GM21423 (cell line): ENCODE results near the gene SMIM1.

ENCODE experiments used
- ATAC-seq: cut with Tn5 transposase; IDR thresholded peaks from one replicate; pipeline ENCODE4 v1.9.1; 2021; ENCODE audit warnings: mild to moderate bottlenecking, moderate library complexity; ENCODE audit not compliant: unreplicated experiment

Gene SMIM1

DNA sequence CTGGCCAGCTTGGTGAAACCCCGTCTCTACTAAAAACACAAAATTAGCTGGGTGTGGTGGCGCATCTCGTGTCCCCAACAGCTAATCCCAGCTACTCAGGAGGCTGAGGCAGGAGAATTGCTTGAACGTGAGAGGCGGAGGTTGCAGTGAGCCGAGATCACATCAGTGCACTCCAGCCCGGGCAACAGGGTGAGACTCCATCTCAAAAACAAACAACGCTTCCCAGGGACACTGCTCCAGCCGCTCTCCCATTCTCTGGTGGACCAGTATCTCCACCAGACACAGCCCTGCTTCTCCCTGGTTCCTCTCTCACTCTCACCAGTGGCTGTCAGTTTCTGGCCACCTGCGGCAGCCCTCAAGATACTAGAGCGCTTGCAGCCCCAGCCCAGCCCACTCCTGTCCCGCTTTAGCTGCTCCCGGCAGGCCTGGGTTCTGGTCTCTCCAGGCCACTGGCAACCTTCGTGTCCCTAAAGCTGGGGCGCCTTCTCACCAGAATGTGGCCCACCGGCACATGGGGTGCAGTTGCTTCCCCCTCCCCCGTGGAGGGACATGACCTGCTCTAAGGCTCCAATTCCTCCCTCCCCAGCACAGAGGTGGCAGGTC is 44.7 kb downstream of the SMIM1 start:
- ATAC-seq = no peak

DNA sequence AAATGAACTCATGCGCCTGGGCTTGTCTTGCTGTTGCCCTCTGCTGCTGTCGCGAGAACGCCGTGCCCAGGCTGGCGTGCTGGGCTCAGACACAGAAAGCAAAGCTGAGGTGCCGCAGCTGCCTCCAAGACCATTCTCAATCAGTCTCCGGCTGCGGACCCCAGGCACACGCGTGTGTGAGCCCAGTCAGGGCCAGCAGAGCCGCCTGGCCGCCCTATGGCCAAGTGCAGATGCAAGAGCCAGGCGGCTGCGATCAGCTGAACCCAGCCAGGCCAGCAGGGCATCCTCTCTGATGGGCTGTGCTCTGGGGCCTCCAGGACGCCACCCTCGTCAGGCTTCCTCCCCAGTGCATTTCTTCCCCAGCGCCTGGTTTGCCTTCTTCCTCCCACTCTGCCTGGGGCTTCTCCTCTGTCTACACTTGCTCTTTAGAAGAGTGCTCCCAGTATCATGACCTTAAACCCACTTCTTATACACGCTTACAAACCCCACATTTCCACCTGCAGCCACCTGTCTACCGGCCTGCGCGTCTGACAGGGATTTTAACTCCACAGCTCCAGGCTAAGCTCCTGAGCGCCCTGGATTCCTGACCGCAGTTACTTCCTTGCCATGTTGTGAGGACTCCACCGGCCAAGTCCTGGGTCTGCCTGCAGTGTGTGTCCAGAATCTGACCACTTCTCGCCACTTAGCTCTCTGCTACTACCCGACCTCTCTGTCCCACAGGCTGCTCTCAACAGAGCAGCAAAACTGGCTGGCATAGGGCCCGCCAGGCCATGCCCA is 45.5 kb downstream of the SMIM1 start:
- ATAC-seq = no peak

- ATAC-seq = no peak
Observed at GRCh38 chr1:3819771-3820200, 47.2 kb downstream of the SMIM1 start.

- ATAC-seq = no peak
Observed at GRCh38 chr1:3820316-3820715, 47.8 kb downstream of the SMIM1 start.

DNA sequence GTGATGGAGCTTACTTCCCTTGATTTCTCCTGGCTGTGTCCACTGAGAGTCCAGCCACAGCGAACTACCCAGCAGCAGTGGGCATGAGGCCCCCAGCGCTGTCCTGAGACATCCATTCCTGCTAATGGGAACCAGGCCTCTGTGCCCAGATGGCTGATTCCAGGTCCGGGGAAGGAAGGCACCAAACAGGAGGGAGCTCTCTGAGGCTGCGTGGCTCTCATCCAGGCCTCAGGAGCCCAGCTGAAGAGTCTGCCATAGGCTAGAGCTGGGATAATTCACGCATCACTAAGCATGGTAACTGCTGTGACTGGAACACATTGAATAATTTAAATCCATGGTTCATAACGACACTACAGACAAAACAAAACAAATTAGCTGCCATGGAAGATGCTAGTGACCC is 48.5 kb downstream of the SMIM1 start:
- no peak for ATAC-seq

DNA sequence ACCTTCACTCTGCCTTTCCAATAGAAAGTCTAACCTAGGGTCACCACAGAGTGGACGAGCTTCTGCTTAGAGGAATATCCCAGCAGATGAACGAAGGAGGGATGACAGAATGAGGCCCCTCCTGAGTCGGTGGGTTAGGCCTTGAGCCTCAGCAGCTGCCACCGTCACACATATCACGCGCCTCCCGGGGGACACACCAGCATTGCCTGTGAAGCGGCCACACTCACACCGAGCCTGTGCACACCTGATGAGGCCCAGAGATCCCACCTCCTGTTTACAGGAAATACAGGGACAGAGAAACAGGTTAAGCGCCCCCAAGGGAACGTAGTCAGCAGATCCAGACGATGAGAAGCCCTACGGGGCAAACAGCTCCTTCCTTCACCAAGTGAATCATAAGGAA is 48.9 kb downstream of the SMIM1 start:
- ATAC-seq = no peak

DNA sequence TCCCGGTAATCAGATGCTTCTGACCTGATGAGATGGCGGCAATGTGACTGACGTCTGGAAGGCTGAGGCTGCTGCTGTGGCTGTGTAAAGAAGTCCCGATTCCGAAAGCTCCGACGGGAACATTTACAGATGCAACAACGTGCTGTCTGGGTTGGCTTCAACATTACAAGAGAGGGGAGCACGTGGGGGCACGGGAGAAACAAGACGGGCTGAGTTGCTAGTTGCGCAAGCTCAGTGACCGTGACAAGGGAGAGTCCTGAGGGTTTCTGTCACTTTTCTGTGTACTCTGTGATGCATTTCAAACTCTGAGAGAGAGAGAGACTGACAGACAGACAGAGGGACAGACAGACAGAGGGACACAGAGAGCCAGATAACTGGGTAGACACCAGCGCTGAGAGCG is 49.4 kb downstream of the SMIM1 start:
- ATAC-seq = no peak

GRCh38 chr1:3822421-3822820 is 49.9 kb downstream of the SMIM1 start:
- ATAC-seq = no peak

GRCh38 chr1:3824650-3825049 is 52.1 kb downstream of the SMIM1 start:
- no peak for ATAC-seq

DNA sequence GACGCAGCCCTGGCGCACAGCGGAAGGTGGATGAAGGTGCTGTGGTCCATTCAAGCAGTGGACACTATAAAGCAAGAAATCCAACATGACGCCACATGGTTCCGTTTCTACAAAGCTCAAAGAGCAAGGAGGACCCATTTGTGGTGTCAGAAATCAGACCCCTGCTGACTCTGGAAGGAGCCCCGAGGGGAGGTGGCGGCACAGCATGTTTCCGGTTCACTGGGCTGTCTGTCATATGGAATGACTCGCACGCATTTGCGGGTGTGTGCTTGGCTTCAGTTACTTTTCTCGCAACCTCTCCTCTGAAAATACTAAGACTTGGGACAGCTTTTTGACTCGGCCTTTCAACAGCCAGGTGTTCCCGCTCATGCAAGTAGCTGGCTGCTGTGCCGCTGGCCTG is 52.8 kb downstream of the SMIM1 start:
- ATAC-seq = no peak
